HepG2 (cell line): ENCODE measurements around the gene QRICH2. TPM values are rescaled to one million over a fixed set of nuclear protein-coding genes. Genes with fewer than 3 reads are reported as not detected.

Experiments
- CAMTA2 ChIP-seq: sonication (generic); formaldehyde crosslinking; IDR thresholded peaks from 2 replicates; pipeline ENCODE4 v1.4.0; 2020; ENCODE audit warnings: mild to moderate bottlenecking, missing genetic modification reagents, borderline replicate concordance
- CHD4 ChIP-seq: fragments of 200-600 bp; sonication (generic); IDR thresholded peaks from 2 replicates; pipeline ENCODE4 v1.7.0; 2017; ENCODE audit warnings: mild to moderate bottlenecking, low read length, borderline replicate concordance
- ETV5 ChIP-seq: IDR thresholded peaks from 2 replicates; pipeline ENCODE4 v1.6.1; 2018; ENCODE audit warnings: missing biosample characterization, missing genetic modification reagents, inconsistent platforms, borderline replicate concordance
- LCORL ChIP-seq, 2 experiments: fragments of 450-650 bp in 1 of 2; sonication (generic) in 1 of 2; formaldehyde crosslinking in 1 of 2; IDR thresholded peaks; 2 replicates each; pipeline versions ENCODE4 v1.5.0 to v1.6.1; 2017 to 2020; ENCODE audit warnings: antibody characterized with exemption in 1 of 2, missing genetic modification reagents in 1 of 2
- MAFG ChIP-seq: sonication (generic); formaldehyde crosslinking; IDR thresholded peaks from 2 replicates; pipeline ENCODE4 v1.5.1; 2020; ENCODE audit warnings: mild to moderate bottlenecking, missing genetic modification reagents
- MATR3 ChIP-seq: sonication (generic); formaldehyde crosslinking; IDR thresholded peaks from 2 replicates; pipeline ENCODE4 v1.4.0; 2020; ENCODE audit warnings: missing genetic modification reagents
- MLLT10 ChIP-seq: sonication (generic); formaldehyde crosslinking; IDR thresholded peaks from 2 replicates; pipeline ENCODE4 v1.4.0; 2020; ENCODE audit warnings: missing genetic modification reagents
- MTA3 ChIP-seq: sonication (generic); formaldehyde crosslinking; IDR thresholded peaks from 2 replicates; pipeline ENCODE4 v1.4.0; 2020; ENCODE audit warnings: missing genetic modification reagents
- PHF20 ChIP-seq: sonication (generic); formaldehyde crosslinking; IDR thresholded peaks from 2 replicates; pipeline ENCODE4 v1.5.0; 2020; ENCODE audit warnings: mild to moderate bottlenecking, missing genetic modification reagents
- PRPF4 ChIP-seq: fragments of 200-400 bp; formaldehyde crosslinking; IDR thresholded peaks from 2 replicates; pipeline ENCODE4 v1.6.1; 2016; ENCODE audit warnings: low read length, low read depth; ENCODE audit not compliant: poor library complexity, severe bottlenecking
- SETDB1 ChIP-seq: sonication (generic); formaldehyde crosslinking; IDR thresholded peaks from 2 replicates; pipeline ENCODE4 v1.5.1; 2020; ENCODE audit warnings: missing genetic modification reagents, mild to moderate bottlenecking, borderline replicate concordance
- SMAD1 ChIP-seq: sonication (generic); formaldehyde crosslinking; IDR thresholded peaks from 2 replicates; pipeline ENCODE4 v1.4.0; 2020; ENCODE audit warnings: missing genetic modification reagents, low read depth, mild to moderate bottlenecking, borderline replicate concordance
- SMYD3 ChIP-seq: sonication (generic); formaldehyde crosslinking; IDR thresholded peaks from 2 replicates; pipeline ENCODE4 v1.8.1; 2023; ENCODE audit warnings: mild to moderate bottlenecking, missing genetic modification reagents
- TBX3 ChIP-seq: fragments of 450-650 bp; IDR thresholded peaks from 2 replicates; pipeline ENCODE4 v1.6.1; 2017; ENCODE audit warnings: antibody characterized with exemption, mild to moderate bottlenecking, inconsistent platforms, borderline replicate concordance
- ZNF354B ChIP-seq: sonication (generic); formaldehyde crosslinking; IDR thresholded peaks from 2 replicates; pipeline ENCODE4 v1.8.0; 2022; ENCODE audit warnings: mild to moderate bottlenecking, missing genetic modification reagents
- ZNF44 ChIP-seq: sonication (generic); formaldehyde crosslinking; IDR thresholded peaks from 2 replicates; pipeline ENCODE4 v1.5.1; 2020; ENCODE audit warnings: mild to moderate bottlenecking, missing genetic modification reagents
- ZNF616 ChIP-seq: sonication (generic); formaldehyde crosslinking; IDR thresholded peaks from 2 replicates; pipeline ENCODE4 v1.5.0; 2020; ENCODE audit warnings: low read depth, mild to moderate bottlenecking, missing genetic modification reagents
- ZNF746 ChIP-seq: sonication (generic); formaldehyde crosslinking; IDR thresholded peaks from 2 replicates; pipeline ENCODE4 v1.8.0; 2022; ENCODE audit warnings: mild to moderate bottlenecking, missing genetic modification reagents
- ZNF788 ChIP-seq: sonication (generic); formaldehyde crosslinking; IDR thresholded peaks from 2 replicates; pipeline ENCODE4 v1.5.0; 2020; ENCODE audit warnings: mild to moderate bottlenecking, missing genetic modification reagents, borderline replicate concordance
- polyA plus RNA-seq, 8 experiments: library from polyadenylated mRNA; depleted of rRNA in 3 of 8; stranded (reverse) in 7 of 8; unstranded in 1 of 8; fragments of >200 nt; fragmentation: Illumina TruSeq in 4 of 8; extraction: Trizol in 4 of 8; gene quantifications; 2 replicates each; pipeline versions ENCODE4 v1.2.1 to v1.2.3, GENCODE V29; 2011 to 2016; ENCODE audit warnings: low read depth in 4 of 8, missing spikeins in 1 of 8, mixed read lengths in 1 of 8; ENCODE audit not compliant: insufficient read depth in 1 of 8
- total RNA-seq, 5 experiments: library from RNA; depleted of rRNA; stranded (reverse); fragments of >200 nt; fragmentation: Illumina TruSeq; extraction: Trizol; gene quantifications; 2 replicates each; pipeline ENCODE4 v1.2.3, GENCODE V29; 2016; ENCODE audit warnings: low read depth in 1 of 5
- TF ChIP-seq, protein P1 (sequence below): sonication (generic); formaldehyde crosslinking; IDR thresholded peaks from 2 replicates; pipeline ENCODE4 v1.4.0; 2020; ENCODE audit warnings: missing genetic modification reagents; ENCODE audit errors: not compliant biosample characterization
- TF ChIP-seq, protein P2 (sequence below): IDR thresholded peaks from 2 replicates; pipeline ENCODE4 v1.6.1; 2018; ENCODE audit warnings: missing genetic modification reagents, mild to moderate bottlenecking, missing compliant biosample characterization
- TF ChIP-seq, protein P3 (sequence below): IDR thresholded peaks from 2 replicates; pipeline ENCODE4 v1.6.1; 2016; ENCODE audit warnings: mild to moderate bottlenecking
- TF ChIP-seq, protein P4 (sequence below): sonication (generic); formaldehyde crosslinking; conservative IDR thresholded peaks from 2 replicates; pipeline ENCODE4 v1.4.0; 2020; ENCODE audit warnings: missing genetic modification reagents
- TF ChIP-seq, protein P5 (sequence below): sonication (generic); formaldehyde crosslinking; IDR thresholded peaks from 2 replicates; pipeline ENCODE4 v1.4.0; 2020; ENCODE audit warnings: missing genetic modification reagents

Gene QRICH2
- total and polyA plus RNA-seq, 2 of the 13 experiments (the other 11 are each of a cell fraction or from before 2014, with no cell fraction given) = 3.7 to 5.7 TPM

DNA sequence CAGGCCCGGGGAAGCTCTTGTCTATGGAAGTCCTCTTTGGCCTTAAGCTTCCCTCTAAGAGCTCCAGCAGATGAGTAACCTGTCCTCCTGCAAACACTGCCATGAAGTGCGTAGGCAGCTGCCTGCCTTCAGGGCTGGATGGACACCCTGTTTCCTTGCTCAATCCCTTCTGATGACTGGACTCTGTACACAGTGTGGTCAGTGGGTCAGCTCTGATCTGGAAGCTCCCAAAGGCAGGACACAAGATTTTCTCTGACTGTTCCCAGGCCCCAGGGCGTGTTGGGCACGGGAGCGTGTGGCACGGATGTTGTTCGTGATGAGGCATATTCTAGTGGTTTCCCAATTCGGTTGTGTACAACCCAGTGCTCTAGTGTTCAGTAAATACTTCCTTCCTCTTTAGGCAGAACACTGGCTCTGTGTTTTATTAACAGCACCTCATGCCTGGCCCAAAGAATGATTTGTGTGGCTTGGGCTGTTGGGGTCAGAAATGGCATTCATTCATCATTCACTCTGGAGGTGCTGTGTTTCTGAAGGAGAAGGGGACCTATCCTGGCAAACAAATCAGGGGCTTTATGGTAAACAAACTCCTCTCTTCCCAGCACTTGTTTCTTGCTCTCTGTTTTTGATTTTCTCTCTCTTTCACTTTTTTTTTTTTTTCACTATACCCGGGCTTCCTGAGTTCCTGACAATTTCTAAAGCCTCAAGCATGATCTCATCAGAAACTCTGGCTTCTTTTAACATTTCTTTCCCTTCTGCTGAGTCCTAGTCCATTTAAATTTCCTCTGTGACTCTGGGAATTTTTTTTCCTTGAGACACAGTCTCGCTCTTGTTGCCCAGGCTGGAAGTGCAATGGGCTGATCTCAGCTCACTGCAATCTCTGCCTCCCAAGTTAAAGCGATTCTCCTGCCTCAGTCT lies 55.8 kb downstream of the QRICH2 start (continued):
- TF ChIP-seq SMAD1 (CRISPR knock-in tag) = peak; percentile 64; the same call in 1 of the 2 replicates
- TF ChIP-seq MLLT10 (CRISPR knock-in tag) = no peak
- TF ChIP-seq ZNF354B = no peak
- TF ChIP-seq, protein P1, sequence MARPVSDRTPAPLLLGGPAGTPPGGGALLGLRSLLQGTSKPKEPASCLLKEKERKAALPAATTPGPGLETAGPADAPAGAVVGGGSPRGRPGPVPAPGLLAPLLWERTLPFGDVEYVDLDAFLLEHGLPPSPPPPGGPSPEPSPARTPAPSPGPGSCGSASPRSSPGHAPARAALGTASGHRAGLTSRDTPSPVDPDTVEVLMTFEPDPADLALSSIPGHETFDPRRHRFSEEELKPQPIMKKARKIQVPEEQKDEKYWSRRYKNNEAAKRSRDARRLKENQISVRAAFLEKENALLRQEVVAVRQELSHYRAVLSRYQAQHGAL = no peak
- peak; percentile 91 for TF ChIP-seq ETV5 (CRISPR knock-in tag)
- TF ChIP-seq SMYD3 = no peak; the same call in 1 of the 2 replicates
- 0 out of 2 replicates have a peak, but pooled peaks have one; percentile 63 for TF ChIP-seq ZNF788 (CRISPR knock-in tag)
- no peak for TF ChIP-seq LCORL (IDR thresholded peaks at IDR 0.05)
- peak; percentile 95 for TF ChIP-seq LCORL (CRISPR knock-in tag; IDR thresholded peaks at IDR 0.05)
- TF ChIP-seq TBX3 = peak; percentile 83; the same call in 1 of the 2 replicates
- no peak for TF ChIP-seq SETDB1
- TF ChIP-seq MAFG (CRISPR knock-in tag) = no peak
- TF ChIP-seq ZNF616 (CRISPR knock-in tag) = no peak
- TF ChIP-seq, protein P2, sequence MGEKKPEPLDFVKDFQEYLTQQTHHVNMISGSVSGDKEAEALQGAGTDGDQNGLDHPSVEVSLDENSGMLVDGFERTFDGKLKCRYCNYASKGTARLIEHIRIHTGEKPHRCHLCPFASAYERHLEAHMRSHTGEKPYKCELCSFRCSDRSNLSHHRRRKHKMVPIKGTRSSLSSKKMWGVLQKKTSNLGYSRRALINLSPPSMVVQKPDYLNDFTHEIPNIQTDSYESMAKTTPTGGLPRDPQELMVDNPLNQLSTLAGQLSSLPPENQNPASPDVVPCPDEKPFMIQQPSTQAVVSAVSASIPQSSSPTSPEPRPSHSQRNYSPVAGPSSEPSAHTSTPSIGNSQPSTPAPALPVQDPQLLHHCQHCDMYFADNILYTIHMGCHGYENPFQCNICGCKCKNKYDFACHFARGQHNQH (CRISPR knock-in tag) = peak; percentile 92; the same call in 1 of the 2 replicates
- no peak for TF ChIP-seq MTA3 (CRISPR knock-in tag)
- no peak for TF ChIP-seq ZNF746
- TF ChIP-seq, protein P3, sequence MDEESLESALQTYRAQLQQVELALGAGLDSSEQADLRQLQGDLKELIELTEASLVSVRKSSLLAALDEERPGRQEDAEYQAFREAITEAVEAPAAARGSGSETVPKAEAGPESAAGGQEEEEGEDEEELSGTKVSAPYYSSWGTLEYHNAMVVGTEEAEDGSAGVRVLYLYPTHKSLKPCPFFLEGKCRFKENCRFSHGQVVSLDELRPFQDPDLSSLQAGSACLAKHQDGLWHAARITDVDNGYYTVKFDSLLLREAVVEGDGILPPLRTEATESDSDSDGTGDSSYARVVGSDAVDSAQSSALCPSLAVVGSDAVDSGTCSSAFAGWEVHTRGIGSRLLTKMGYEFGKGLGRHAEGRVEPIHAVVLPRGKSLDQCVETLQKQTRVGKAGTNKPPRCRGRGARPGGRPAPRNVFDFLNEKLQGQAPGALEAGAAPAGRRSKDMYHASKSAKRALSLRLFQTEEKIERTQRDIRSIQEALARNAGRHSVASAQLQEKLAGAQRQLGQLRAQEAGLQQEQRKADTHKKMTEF (CRISPR knock-in tag) = peak; percentile 91
- no peak for TF ChIP-seq CHD4
- TF ChIP-seq, protein P4, sequence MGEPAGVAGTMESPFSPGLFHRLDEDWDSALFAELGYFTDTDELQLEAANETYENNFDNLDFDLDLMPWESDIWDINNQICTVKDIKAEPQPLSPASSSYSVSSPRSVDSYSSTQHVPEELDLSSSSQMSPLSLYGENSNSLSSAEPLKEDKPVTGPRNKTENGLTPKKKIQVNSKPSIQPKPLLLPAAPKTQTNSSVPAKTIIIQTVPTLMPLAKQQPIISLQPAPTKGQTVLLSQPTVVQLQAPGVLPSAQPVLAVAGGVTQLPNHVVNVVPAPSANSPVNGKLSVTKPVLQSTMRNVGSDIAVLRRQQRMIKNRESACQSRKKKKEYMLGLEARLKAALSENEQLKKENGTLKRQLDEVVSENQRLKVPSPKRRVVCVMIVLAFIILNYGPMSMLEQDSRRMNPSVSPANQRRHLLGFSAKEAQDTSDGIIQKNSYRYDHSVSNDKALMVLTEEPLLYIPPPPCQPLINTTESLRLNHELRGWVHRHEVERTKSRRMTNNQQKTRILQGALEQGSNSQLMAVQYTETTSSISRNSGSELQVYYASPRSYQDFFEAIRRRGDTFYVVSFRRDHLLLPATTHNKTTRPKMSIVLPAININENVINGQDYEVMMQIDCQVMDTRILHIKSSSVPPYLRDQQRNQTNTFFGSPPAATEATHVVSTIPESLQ (CRISPR knock-in tag) = no peak
- no peak for TF ChIP-seq MATR3
- no peak for TF ChIP-seq PHF20 (CRISPR knock-in tag)
- TF ChIP-seq, protein P5, sequence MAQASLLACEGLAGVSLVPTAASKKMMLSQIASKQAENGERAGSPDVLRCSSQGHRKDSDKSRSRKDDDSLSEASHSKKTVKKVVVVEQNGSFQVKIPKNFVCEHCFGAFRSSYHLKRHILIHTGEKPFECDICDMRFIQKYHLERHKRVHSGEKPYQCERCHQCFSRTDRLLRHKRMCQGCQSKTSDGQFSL (CRISPR knock-in tag) = no peak
- no peak for TF ChIP-seq ZNF44 (CRISPR knock-in tag)
- no peak for TF ChIP-seq CAMTA2 (CRISPR knock-in tag)
- TF ChIP-seq PRPF4 = no peak
